ENCODE measurements around the gene SERPINA10.

DNA sequence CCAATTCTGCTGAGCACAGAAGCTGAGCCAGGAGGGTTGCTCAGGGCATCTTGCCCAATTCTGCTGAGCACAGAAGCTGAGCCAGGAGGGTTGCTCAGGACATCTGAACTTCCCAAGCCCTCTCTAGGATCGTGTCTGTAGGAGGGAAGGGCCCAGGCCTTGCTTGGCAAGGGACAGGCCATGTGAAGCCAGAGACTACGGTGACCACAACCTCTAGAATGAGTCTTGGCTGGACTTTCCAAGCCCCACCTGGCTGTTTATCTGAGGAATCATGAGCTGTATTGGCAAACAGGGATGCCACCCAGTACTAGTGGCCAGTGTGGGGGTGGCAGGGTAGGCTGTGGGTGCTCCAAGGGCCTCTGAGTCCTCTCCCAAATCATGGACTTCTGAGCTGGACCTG, 37.8 kb upstream of the SERPINA10 start:
- TF ChIP-seq, protein P1, sequence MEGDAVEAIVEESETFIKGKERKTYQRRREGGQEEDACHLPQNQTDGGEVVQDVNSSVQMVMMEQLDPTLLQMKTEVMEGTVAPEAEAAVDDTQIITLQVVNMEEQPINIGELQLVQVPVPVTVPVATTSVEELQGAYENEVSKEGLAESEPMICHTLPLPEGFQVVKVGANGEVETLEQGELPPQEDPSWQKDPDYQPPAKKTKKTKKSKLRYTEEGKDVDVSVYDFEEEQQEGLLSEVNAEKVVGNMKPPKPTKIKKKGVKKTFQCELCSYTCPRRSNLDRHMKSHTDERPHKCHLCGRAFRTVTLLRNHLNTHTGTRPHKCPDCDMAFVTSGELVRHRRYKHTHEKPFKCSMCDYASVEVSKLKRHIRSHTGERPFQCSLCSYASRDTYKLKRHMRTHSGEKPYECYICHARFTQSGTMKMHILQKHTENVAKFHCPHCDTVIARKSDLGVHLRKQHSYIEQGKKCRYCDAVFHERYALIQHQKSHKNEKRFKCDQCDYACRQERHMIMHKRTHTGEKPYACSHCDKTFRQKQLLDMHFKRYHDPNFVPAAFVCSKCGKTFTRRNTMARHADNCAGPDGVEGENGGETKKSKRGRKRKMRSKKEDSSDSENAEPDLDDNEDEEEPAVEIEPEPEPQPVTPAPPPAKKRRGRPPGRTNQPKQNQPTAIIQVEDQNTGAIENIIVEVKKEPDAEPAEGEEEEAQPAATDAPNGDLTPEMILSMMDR (conservative IDR thresholded peaks at IDR 0.05; ENCODE audit: low read depth in 2 of 2) = no peak
- no peak for TF ChIP-seq POLR2AphosphoS5 (IDR thresholded peaks at IDR 0.05; ENCODE audit: low read depth)
- no peak for TF ChIP-seq EZH2 (IDR thresholded peaks at IDR 0.05; ENCODE audit: low read depth, unreplicated experiment)
- TF ChIP-seq, protein P2, sequence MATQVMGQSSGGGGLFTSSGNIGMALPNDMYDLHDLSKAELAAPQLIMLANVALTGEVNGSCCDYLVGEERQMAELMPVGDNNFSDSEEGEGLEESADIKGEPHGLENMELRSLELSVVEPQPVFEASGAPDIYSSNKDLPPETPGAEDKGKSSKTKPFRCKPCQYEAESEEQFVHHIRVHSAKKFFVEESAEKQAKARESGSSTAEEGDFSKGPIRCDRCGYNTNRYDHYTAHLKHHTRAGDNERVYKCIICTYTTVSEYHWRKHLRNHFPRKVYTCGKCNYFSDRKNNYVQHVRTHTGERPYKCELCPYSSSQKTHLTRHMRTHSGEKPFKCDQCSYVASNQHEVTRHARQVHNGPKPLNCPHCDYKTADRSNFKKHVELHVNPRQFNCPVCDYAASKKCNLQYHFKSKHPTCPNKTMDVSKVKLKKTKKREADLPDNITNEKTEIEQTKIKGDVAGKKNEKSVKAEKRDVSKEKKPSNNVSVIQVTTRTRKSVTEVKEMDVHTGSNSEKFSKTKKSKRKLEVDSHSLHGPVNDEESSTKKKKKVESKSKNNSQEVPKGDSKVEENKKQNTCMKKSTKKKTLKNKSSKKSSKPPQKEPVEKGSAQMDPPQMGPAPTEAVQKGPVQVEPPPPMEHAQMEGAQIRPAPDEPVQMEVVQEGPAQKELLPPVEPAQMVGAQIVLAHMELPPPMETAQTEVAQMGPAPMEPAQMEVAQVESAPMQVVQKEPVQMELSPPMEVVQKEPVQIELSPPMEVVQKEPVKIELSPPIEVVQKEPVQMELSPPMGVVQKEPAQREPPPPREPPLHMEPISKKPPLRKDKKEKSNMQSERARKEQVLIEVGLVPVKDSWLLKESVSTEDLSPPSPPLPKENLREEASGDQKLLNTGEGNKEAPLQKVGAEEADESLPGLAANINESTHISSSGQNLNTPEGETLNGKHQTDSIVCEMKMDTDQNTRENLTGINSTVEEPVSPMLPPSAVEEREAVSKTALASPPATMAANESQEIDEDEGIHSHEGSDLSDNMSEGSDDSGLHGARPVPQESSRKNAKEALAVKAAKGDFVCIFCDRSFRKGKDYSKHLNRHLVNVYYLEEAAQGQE (IDR thresholded peaks at IDR 0.05; ENCODE audit: unreplicated experiment) = no peak
- no peak for TF ChIP-seq EZH2phosphoT487 (IDR thresholded peaks at IDR 0.05; ENCODE audit: unreplicated experiment)
- TF ChIP-seq JUNB (IDR thresholded peaks at IDR 0.05; ENCODE audit: unreplicated experiment) = no peak
- no peak for TF ChIP-seq CREB1 (CRISPR knock-in tag; IDR thresholded peaks at IDR 0.05; ENCODE audit: low read depth)
- TF ChIP-seq, protein P3, sequence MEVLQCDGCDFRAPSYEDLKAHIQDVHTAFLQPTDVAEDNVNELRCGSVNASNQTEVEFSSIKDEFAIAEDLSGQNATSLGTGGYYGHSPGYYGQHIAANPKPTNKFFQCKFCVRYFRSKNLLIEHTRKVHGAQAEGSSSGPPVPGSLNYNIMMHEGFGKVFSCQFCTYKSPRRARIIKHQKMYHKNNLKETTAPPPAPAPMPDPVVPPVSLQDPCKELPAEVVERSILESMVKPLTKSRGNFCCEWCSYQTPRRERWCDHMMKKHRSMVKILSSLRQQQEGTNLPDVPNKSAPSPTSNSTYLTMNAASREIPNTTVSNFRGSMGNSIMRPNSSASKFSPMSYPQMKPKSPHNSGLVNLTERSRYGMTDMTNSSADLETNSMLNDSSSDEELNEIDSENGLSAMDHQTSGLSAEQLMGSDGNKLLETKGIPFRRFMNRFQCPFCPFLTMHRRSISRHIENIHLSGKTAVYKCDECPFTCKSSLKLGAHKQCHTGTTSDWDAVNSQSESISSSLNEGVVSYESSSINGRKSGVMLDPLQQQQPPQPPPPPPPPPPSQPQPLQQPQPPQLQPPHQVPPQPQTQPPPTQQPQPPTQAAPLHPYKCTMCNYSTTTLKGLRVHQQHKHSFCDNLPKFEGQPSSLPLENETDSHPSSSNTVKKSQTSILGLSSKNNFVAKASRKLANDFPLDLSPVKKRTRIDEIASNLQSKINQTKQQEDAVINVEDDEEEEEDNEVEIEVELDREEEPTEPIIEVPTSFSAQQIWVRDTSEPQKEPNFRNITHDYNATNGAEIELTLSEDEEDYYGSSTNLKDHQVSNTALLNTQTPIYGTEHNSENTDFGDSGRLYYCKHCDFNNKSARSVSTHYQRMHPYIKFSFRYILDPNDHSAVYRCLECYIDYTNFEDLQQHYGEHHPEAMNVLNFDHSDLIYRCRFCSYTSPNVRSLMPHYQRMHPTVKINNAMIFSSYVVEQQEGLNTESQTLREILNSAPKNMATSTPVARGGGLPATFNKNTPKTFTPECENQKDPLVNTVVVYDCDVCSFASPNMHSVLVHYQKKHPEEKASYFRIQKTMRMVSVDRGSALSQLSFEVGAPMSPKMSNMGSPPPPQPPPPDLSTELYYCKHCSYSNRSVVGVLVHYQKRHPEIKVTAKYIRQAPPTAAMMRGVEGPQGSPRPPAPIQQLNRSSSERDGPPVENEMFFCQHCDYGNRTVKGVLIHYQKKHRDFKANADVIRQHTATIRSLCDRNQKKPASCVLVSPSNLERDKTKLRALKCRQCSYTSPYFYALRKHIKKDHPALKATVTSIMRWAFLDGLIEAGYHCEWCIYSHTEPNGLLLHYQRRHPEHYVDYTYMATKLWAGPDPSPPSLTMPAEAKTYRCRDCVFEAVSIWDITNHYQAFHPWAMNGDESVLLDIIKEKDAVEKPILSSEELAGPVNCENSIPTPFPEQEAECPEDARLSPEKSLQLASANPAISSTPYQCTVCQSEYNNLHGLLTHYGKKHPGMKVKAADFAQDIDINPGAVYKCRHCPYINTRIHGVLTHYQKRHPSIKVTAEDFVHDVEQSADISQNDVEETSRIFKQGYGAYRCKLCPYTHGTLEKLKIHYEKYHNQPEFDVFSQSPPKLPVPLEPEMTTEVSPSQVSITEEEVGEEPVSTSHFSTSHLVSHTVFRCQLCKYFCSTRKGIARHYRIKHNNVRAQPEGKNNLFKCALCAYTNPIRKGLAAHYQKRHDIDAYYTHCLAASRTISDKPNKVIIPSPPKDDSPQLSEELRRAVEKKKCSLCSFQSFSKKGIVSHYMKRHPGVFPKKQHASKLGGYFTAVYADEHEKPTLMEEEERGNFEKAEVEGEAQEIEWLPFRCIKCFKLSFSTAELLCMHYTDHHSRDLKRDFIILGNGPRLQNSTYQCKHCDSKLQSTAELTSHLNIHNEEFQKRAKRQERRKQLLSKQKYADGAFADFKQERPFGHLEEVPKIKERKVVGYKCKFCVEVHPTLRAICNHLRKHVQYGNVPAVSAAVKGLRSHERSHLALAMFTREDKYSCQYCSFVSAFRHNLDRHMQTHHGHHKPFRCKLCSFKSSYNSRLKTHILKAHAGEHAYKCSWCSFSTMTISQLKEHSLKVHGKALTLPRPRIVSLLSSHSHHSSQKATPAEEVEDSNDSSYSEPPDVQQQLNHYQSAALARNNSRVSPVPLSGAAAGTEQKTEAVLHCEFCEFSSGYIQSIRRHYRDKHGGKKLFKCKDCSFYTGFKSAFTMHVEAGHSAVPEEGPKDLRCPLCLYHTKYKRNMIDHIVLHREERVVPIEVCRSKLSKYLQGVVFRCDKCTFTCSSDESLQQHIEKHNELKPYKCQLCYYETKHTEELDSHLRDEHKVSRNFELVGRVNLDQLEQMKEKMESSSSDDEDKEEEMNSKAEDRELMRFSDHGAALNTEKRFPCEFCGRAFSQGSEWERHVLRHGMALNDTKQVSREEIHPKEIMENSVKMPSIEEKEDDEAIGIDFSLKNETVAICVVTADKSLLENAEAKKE (CRISPR knock-in tag; IDR thresholded peaks at IDR 0.05) = no peak

All from GM23338 (cell line).